Stimulated activated CD4-positive, alpha-beta T cell treated with anti-CD3 and anti-CD28 coated beads, Interleukin-12 subunit alpha, Interleukin-12 subunit beta, amount 100 ng/mL, for 4 hours (primary cell): ENCODE data around the gene TTC6.
"Not testable (repeated sequence)": the region's sequence is repeated elsewhere in the genome, so short reads cannot be mapped to it uniquely, and the experiment has no call there.

ENCODE experiments used
- DNase-seq: peaks from one replicate; pipeline ENCODE4 v3.0.0-alpha.2; 2020

The TTC6 gene, protein sequence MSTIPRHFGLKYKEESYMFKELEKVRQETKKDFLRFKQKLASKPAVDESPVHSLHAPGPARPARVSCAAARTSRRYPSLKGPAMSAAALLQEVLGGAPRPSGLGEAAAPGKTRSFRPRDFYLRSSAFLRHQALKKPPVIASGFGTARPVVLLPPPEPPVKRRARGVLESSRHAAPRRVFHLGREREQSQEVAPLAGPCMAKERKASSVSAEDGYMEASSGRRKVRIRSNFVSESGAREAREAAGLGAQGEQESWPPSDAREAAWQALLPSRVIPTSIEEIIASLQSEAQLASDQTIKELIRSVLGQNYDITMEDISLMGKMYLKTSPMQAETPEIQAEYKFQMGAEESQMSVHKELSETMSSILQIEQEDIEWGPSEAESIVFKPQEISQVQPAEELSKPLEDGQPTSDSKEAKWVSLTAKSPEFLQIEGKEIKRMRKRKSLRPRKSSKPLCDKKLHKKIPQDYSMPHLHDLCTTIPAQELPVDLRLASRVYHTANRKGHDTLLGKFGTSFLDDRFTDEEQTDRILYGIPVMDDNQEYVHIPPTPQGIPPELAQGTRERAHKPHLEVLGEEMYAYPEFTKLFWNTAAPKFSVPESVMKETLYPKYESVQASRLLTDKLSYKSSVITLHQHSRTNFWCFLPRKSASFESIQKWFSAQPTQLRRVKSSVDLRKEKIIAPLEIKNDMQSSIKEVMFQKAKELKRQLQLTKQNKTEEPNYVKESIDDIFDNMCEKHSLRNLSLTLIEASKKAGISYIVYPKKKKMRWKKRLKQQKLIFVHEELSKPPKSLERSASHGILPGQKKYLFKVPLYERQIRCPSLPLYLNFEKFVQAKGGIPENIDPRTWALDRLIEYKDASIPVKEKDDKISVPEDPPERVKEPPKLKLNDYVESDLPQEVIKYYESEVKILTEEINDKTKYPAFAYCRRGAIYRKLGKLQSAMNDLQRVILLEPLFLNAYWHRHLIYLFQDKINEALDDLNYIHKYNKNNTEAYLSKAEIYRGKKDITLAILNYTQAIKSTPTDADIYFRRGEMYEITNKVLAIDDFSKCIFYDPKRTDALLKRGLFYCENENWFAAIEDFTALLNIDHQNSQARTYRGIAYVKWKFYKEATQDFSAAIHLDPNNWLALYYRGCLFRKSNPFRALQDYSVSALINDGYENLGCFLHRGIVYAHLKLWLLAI (N-terminal part only)

DNA sequence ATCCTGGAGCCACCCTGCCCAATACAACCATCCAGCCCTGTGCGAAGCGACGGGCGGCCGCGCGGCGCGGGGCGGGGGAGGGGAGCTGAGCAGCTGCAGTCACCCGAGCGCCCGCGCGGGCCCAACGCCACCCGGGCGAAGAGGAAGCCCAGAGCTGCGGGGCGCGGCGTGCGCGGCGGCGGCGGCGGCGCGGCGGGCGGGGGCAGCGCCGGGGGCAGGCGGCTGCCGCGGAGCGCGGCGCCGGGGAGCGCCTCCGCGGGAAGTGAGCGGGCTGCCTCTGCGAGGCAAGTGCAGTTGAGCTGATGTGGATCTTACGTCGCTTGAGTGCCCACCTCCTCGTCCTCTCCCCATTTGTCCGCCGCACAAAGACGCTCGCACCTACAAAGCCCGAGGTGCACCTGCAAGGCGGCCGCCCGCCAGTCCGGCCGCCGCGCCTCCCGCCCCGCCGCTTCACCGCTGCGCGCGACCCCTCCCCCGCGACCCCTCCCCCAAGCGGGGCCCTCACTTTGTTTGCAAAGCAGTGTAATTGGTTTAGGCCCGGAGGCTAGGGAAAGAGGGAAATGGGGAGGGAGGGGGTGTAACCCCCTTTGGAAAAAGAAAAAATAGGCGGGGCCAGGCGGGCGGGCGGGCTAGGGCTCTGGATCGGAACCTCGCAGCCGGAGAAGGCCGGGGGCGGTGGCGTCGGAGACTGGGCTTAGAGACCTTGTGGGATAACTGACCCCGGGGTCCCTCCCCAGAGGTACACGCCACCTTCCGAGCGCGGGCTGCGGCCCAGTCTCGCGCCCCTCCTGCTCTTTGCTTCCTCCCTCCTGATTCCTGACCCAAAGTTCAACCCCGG lies at the start of gene TTC6, which contains the start of gene FOXA1:
TSS of gene TTC6 (plus strand) at position 659 of the 838 bp plus-strand sequence. CDS start 26,436 bp downstream, outside the sequence.
TSS of gene FOXA1 (minus strand) at position 279 of the 838 bp plus-strand sequence. CDS start at position 2, 277 bp downstream.
- DNase-seq, result no peak

DNA sequence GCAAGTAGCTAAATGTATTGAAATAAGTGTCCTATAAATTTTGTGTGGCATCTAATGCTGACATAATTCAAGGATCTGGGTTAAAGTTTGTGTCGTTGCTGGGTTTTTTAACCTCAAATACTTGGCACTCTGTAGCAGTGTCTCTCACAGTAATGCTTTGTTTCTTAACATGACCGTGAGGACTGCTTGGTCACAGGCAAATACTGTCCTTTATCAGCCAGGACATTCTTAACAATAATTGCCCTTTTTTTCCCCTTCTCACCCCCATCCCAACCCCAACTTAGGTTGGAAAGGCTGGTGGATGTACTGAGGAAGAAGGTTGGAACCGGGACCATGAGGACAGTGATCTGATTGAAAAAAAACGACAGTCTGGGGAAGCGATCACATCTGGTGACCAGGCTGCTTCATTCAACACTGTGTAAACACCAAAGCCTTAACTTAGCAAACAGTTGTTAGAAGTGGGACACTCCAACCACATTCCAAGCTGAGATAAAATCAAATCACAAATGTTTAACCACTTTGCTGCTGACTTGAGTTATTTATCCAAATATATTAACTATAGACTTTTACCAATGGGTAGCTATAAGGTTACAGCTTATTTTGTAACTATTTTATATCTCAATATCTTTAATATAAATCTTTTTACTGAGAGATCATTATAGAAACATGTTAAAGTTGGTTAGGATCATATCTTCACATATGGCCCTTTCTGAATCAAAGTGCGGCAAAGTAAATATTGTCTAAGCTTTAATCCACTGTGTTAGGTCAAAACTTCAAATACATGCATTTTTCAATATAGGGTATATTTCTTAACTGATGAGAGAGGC lies 48.6 kb upstream of the TTC6 start:
- no peak for DNase-seq

DNA sequence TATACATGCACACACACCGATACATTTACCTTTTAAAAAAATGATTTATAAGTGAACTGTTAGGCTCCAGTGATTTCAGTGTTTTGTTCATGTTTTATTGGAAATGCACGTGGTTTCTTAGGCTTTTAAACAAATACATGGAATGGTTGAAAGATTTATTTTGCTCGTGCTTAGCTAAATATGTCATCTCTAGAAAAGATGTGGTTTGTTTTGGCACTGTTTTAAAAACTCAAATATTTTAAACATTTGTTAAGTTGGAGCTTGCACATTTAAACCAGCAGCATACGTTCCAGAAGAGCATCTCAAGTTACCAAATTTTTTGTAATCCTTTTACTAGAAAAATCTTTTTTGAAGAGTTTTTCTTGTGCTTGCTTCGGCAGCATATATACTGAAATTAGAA lies 44.9 kb upstream of the TTC6 start:
- no peak for DNase-seq

DNA sequence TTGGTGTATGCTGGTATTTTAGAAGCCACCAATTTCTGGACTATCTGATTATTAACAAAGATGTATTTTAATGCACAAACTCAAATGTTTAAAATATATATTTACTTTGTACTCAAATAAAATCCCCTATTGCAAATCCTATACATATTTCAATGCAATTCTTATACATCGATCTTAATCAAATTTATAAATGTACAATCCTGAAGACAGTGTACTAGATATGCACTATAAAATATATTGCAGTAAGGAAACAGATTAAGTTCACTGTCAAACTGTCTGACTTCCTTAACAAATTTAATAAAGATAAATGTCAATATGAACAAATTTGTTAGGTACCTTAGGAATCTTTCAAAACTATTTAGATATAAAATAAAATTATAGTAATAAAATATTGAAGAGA lies 44.3 kb upstream of the TTC6 start:
- no peak for DNase-seq

DNA sequence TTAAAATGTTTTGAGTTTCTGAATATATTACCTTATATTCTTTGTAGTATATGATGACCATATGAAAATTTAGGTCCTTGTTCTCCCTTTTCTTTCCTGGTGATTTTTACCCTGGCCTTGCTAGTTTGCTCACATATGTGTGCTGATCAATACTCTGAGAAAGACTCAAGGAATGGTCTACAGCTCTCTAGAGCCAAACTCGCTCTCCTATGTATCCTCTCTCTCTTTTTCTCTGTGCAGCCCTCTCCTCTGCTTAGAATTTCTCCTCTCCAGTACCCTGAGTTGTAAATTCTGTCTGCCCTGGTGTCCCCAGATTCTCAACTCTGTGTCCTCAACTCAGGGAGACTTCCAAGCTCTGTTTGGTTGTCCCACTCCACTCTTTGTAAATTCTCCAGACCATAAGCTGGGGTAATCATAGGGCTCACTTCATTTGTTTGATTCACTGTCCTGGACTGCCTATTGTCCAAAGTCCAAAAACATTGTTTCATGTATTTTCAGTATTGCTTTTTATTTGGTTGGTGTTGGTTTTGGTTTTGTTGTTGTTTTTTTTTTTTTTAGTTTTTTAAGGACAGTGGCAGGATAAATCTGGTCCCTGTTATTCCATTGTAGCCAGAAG lies 41.4 kb upstream of the TTC6 start:
- DNase-seq, result no peak

DNA sequence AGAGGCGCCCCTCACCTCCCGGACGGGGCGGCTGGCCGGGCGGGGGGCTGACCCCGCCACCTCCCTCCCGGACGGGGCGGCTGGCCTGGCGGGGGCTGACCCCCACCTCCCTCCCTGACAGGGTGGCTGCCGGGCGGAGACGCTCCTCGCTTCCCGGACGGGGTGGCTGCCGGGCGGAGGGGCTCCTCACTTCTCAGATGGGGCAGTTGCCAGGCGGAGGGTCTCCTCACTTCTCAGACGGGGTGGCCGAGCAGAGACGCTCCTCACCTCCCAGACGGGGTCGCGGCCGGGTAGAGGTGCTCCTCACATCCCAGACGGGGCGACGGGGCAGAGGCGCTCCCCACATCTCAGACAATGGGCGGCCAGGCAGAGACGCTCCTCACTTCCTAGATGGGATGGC lies 39.8 kb upstream of the TTC6 start:
- DNase-seq, result not testable (repeated sequence)

DNA sequence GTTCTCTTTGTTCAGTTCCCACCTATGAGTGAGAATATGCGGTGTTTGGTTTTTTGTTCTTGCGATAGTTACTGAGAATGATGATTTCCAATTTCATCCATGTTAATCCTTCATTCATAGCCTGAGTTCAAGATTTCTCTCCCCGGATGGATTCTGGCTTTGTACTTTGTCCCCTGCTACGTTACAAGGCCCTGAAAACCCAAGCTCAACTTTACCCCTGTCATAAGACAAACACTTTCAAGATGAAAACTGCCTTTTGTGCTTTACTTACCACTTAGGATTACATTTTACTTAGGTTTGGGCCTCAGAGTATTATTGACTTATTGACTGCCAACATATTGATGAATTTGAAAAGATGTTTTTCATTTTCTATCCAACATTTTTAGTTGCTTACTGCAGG lies 36.7 kb upstream of the TTC6 start:
- DNase-seq, result no peak

DNA sequence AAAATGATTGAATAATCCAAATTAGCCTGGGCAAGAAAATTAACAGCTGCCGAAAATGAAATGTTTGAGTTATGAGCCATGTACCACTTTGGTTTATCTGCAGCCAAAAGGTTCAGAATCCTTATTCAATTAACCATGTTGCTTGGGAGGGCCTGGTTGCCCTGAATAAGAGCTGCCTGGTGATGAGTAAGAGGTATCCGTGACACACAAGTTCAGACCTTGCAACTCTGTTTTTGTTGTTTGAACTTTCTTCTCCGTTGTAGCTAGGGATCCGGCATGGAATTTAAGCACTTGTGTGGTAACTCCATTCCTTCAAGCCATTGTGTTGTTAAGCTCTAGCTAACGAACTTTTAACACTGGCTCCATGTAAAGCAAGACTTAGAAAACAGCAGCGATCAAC lies 36.0 kb upstream of the TTC6 start:
- DNase-seq, result no peak

DNA sequence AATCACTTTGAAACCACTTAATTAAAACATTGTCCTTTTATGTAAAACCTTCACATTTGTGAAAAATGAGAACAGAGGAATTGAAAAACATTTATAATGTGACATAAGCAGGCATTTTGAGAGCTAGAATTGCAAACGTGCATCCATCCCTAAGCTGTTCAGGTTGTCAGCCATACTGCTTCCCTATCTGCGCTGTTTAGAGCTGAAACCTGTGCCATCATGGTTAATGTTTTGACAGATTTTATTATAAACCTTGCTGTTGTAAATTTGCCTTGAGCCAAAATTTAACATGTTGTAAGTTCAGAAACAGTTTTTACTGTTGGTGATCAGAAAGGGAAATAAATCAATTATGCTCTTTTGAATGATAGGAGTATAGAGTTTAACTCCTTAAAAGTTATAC lies 32.2 kb upstream of the TTC6 start:
- no peak for DNase-seq

DNA sequence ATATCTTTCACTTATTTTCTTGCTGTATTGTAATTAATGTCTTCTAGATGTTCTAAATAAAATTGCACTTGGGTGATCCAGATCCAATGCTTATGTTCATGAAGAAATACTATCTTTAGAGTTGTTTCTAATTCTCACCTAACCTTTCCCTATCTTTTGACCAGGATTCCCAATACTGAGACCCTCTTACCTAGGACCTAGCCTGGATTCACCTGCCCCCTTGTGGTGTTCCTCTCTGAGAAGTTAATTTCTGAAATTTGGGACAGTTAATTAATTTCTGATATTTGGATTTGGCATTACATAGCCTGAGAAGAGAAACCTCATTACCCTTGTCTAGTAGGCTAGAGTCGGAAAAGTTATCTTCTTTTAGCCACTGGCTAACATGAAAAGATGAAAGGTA lies 29.9 kb upstream of the TTC6 start:
- DNase-seq, result no peak

DNA sequence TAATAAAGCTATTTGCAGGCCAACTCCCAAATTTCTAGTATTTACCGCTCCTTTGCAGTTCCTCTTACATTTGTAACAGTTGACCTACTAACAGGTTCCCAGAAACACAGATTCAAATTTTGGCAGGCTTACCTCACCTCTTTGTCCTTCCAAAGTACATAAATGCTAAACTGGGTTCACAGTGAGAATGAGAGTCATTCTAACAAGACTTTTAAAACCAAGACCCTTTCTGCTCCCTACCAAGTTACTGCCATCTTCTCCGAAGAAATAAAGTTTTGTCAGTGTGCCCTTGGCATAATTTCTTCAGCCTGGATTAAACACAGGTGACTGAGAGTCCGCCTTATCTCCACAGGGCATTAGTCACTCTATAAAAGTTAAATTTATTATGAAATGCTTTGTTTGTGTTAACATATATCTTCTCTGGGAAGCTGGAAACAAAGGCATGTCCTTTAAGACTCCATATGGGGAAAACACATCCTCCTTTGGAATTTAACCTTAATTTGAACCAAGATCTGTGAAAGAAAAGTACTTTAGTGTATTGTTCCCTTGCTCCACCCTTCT lies 28.5 kb upstream of the TTC6 start:
- no peak for DNase-seq

DNA sequence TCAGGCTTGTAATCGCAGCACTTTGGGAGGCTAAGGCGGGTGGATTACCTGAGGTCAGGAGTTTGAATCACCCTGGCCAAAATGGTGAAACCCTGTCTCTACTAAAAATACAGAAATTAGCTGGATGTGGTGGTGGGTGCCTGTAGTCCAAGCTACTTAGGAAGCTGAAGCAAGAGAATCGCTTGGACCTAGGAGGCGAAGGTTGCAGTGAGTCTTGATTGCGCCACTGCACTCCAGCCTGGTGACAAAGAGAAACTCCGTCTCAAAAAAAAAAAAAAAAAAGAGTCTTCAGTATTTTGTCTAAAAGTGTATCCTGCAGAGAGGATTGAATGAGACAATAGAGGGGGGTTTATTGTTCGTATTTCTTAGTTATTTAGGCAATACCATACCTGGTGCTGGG lies 25.7 kb upstream of the TTC6 start:
- DNase-seq, result no peak

DNA sequence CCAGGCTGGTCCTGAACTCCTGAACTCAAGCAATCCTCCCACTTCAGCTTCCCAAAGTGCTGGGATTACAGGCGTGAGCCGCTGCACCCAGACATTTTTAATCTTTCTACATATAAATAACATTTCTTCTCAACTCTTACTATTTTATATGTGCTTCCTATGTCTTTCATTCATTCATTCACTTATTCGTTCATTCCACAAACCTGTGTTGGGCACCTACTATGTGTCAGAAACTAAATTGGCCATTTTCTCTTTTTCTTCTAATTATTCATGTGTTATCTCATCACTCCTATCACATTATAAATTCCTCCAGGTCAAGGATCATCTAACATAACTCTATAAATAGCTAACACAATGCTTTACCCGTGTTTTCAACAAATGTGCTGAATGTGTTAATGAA lies 24.0 kb upstream of the TTC6 start:
- no peak for DNase-seq

DNA sequence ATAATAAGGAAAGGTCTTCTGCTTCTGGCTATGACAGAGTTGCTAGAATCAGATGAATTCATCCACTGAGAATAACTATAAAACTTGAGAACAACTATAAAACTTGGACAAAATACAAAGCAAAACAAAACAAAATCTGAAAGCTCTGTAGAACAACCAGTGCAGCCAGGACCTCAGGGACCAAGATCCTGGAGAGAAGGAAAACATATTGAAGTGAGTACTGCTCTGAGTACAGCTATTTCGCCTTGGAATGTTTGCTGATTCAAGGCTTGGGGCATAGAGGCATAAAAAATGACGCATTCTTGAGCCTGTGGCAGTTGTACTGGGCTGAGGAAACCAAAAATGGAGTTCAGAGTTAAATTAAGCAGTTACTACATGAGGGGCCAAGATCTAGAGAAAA lies 22.1 kb upstream of the TTC6 start:
- DNase-seq, result no peak

DNA sequence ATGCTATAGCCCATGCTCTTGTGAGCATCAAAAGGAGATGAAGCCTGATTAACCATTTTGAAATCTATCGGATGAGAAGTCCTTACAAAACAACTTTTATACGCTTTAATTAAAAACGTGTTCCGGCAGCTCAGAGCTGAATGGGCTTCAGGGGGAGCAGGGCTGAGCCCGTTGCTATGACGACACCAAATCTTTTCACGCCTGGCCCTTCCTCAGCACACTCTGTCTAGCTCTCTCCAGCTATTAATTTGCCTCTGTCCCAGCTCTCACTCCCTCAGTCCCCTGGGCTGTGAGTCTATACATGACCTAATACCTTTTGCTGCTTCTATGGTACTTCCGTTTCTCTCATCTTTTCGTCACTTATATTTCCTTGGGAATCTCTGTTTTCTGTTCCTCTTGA lies 16.2 kb upstream of the TTC6 start:
- DNase-seq, result no peak

DNA sequence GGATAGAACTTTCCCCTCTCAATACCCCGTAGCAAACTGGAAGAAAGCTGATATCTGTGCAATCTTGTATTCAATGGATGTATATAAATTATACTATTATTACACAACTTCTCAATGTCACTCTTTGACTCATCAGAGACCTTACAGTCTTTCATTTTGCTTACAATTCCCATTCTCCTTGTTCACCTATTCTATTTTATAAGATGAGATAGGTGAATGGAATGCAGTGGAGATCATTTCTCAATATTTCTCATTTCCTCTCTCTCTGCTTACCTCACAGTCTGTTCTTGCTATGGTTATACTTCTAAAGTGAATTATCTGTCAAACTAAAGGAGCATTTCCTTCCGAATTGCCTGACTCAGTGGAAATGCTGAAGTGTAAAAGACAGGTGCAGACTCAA lies 15.3 kb upstream of the TTC6 start:
- DNase-seq, result no peak

DNA sequence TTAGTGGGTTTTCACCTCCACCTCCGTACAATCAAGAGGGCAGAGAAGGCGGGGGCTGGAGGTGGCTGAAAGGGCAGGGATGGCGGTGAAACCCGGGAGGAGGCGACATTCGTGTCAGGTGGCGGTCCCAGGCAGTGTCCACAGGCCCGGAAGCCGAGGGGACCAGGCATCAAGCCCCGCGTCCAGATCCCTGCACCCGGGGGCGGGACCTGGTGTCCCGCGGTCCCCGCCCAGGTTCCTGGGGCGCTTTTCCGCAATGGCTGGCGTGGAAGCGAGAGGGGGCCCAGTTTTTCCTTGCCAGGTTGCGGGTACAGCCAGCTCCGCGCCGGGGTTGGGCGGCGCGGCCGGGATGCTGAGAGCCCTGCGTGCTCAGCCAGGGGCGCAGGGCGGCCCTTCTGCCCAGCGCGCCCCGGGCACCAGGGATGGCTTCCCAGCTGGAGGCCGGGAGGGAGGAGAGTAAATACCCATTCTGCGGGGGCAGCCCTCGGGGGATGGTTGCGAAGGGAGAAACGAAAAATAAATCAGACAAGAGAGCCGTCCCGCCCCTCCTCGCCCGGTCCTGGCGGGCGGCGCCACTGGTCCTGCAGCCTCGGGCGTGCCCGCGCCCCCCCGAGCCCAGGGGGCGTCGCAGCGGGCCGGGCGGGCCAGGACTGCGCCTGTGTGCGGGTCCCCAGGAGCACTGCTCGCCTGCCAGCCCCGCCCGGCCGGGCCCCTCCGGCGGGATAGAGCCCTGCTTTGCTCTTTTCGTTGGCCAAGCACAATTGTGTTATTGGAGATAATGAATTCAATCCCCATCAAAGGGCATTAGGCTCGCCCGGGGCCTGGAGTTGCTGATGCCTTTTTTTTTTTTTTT lies 11.8 kb upstream of the TTC6 start:
- DNase-seq, result no peak

DNA sequence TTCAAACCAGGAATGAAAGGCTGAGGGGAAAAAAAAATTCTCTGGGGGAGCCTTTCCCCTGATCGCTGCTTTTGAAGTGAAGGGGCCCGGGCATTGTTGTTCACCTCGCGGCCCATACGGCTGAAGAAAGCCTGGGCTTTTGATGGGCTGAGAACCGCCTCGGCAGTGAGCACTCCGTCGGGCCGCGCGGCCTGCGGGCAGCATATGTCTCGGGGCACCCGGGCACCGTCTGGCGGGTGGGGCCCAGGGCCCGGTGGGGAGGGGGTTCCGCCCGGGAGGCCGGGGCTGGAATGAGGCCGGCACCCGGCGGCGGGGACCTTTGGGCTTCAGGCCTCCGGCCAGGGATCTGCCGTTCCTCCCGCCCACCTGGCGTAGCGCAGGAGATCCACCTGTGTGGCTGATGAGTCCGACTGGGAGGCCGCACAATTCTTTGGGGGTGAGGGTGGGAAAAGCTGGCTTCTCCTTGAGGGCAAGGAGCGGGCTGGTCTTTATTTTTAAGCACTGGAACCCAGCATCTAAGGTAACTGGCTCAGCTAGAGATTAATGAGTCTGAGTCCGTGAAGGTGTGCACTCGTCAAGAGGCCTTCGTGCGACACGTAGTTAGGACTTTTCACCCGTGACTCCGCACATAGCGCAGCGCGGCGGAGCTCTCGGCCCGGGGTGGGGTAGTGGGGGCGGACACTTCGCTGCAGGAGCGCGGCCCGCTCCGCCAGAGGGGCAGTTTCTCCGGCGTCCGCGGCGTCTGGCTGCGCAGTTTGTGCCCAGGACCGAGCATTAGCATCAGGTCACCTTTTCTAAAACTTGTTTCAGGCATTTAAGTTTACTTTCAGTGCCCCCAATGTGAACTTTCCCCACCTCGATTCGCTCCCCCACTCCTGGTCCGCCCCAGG lies 11.0 kb upstream of the TTC6 start:
- DNase-seq, result no peak

DNA sequence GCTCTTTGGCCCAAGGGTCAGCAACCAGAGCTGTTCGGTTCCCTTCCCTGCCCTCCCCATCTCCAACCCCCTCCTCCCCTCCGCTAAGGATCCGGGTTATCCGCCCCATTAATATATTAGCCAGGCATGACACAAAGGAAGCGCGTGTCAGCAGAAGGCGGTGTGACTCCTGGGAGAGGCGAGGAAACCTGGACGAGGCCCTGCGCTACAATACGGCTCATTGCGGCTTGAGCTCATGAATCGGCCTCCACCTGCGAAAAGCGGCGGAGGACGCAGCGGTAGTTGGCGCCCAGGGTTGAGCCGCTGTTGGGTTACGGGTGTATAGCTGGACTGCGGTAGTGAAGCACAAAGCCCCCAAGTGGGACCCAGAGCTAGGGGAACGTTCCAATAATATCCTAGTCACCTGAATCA lies 10.3 kb upstream of the TTC6 start:
- DNase-seq, result no peak
